Muscle layer of duodenum (tissue), 2 donors: ENCODE data around the gene PIGH.
"Not testable (repeated sequence)": the region's sequence is repeated elsewhere in the genome, so short reads cannot be mapped to it uniquely, and the experiment has no call there.

ENCODE experiments used
- H3K27ac ChIP-seq: one replicate; pipeline ENCODE4 v1.7.0; 2013; ENCODE audit warnings: mild to moderate bottlenecking, low read length
- H3K27me3 ChIP-seq: one replicate; pipeline ENCODE4 v1.7.0; 2013; ENCODE audit warnings: low read depth, mild to moderate bottlenecking, control low read depth, low read length
- H3K36me3 ChIP-seq, 2 donors: one replicate each; pipeline ENCODE4 v1.7.0; 2013; ENCODE audit warnings: low read length in 2 of 2, control low read depth in 1 of 2, mild to moderate bottlenecking in 1 of 2; ENCODE audit not compliant: insufficient read depth in 2 of 2, control insufficient read depth in 1 of 2
- H3K4me1 ChIP-seq, 2 donors: one replicate each; pipeline ENCODE4 v1.7.0; 2013; ENCODE audit warnings: low read length in 2 of 2, mild to moderate bottlenecking in 2 of 2, control low read depth in 1 of 2, moderate library complexity in 1 of 2; ENCODE audit not compliant: insufficient read depth in 2 of 2, control insufficient read depth in 1 of 2
- H3K4me3 ChIP-seq, 2 donors: one replicate each; pipeline ENCODE4 v1.7.0; 2013; ENCODE audit warnings: low read length in 2 of 2, low read depth in 1 of 2, mild to moderate bottlenecking in 1 of 2
- H3K9me3 ChIP-seq, 2 donors: one replicate each; pipeline ENCODE4 v1.7.0; 2013; ENCODE audit warnings: low read length in 2 of 2, control low read depth in 1 of 2, mild to moderate bottlenecking in 1 of 2; ENCODE audit not compliant: control insufficient read depth in 1 of 2
- donor health status: healthy.

The PIGH gene

DNA sequence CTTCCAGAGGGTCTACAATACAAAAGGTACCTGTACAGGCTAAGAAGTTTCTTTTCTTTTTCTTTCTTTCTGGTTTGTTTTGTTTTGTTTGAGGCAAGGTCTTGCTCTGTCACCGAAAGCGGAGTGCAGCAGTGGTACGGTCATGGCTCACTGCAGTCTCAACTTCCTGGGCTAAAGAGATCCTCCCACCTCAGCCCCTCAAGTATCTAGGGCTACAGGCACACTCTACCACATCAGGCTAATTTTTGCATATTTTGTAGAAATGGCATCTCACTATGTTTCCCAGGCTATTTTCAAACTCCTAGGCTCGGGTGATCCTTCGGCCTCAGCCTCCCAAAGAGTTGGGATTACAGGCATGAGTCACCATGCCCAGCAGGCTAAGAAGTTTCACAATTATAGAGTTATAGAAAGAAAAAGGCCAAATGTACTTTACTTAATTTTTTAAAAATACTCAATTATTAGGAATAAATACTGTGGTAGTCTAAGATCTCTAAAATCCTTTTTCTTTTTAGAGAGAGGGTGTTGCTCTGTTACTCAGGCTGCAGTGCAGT lies 3.0 kb upstream of the PIGH start:
- peaks cover 0 to 10% of the 10 kb centered on the region in 2 donors for H3K4me1 ChIP-seq
- H3K4me3 ChIP-seq = no peak overlapping the region
- no peaks in the 10 kb centered on the region for H3K27me3 ChIP-seq
- no peaks in the 10 kb centered on the region for H3K36me3 ChIP-seq
- H3K9me3 ChIP-seq = no peaks in the 10 kb centered on the region
- H3K27ac ChIP-seq = no peak overlapping the region

DNA sequence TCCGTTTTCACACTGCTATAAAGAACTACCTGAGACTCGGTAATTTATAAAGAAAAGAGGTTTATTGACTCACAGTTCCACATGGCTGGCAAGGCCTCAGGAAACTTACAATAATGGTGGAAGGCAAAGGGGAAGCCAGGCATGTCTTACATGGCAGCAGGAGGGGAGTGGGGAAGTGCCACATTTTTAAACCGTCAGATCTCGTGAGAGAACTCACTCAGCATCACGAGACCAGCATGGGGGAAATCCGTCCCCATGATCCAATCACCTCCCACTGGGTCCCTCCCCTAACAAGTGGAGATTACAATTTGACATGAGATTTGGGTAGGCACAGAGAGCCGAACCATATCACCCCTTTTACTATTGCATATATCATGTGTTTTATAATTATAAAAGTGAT lies 2.0 kb upstream of the PIGH start:
- no peaks in the 10 kb centered on the region for H3K9me3 ChIP-seq
- no peaks in the 10 kb centered on the region for H3K36me3 ChIP-seq
- peaks cover 0 to 11% of the 10 kb centered on the region in 2 donors for H3K4me1 ChIP-seq
- H3K27me3 ChIP-seq = no peaks in the 10 kb centered on the region
- H3K27ac ChIP-seq = no peak overlapping the region
- no peak overlapping the region for H3K4me3 ChIP-seq

DNA sequence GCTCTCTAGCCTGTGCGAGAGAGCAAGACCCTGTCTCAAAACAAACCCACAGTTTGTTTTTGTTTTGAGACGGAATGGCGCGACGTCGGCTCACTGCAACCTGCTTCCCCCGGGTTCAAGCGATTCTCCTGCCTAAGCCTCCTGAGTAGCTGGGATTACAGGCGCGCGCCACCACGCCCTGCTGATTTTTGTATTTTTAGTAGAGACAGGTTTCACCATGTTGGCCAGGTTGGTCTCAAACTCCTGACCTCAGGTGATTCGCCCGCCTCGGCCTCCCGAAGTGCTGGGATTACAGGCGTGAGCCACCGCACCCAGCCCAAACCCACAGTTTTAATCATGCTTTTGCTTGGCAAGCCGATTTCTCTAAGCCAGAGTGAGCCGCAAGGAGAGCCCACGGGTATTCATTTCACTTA lies 500 bp upstream of the PIGH start:
- H3K27ac ChIP-seq, H3K9me3 ChIP-seq, H3K27me3 ChIP-seq, H3K36me3 ChIP-seq: not testable (repeated sequence)
- H3K4me3 ChIP-seq = peak overlapping the region; percentile 91 to 94
- peaks cover 0 to 11% of the 10 kb centered on the region in 2 donors for H3K4me1 ChIP-seq

DNA sequence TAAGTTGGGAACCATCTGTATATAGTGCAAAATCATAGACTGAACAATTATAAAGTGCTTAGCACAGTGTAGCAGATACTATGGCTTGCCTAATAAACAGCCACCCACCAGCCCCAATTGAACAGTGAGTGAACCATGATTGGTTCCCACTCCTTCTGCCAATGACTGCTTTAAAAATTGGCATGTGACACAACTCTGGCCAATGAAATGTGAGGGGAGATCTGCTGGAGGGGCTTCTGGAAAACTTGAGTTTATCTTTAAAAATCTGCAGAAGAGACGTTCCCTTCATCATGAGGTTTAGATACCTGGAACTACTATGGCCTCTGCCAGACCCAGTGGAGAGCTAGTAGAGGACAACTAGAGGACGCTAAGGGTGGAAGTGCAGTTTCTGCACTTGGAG lies 4.7 kb downstream of the PIGH start:
- Histone ChIP-seq H3K4me3 (no peak overlapping the region), H3K27ac (no peak overlapping the region), H3K36me3 (peaks cover 7 to 25% of the 10 kb centered on the region in 2 donors), H3K27me3 (no peaks in the 10 kb centered on the region), H3K4me1 (peaks cover 0 to 11% of the 10 kb centered on the region in 2 donors), H3K9me3 (no peaks in the 10 kb centered on the region)

DNA sequence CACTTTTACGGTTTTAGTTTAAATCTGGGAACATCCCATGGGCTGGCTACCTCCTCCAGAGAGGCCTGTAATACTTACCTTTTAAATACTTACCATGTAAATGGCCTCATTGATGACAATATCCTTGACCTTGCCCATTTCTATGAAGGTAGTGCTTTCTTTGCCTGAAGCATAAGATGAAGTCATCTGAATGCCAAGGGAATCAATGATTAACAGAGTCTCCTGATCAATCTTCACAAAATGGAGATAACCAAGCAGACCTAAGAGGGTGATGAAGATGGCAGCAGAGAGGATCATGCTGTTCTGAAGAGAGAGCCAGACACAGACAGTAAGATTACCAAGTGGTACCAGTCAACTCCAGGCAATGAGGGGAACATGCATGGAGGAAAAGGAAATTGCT lies 6.4 kb downstream of the PIGH start:
- H3K9me3 ChIP-seq, H3K27ac ChIP-seq, H3K27me3 ChIP-seq, H3K4me3 ChIP-seq, H3K4me1 ChIP-seq: not testable (repeated sequence)
- H3K36me3 ChIP-seq = peaks cover 11 to 40% of the 10 kb centered on the region in 2 donors

DNA sequence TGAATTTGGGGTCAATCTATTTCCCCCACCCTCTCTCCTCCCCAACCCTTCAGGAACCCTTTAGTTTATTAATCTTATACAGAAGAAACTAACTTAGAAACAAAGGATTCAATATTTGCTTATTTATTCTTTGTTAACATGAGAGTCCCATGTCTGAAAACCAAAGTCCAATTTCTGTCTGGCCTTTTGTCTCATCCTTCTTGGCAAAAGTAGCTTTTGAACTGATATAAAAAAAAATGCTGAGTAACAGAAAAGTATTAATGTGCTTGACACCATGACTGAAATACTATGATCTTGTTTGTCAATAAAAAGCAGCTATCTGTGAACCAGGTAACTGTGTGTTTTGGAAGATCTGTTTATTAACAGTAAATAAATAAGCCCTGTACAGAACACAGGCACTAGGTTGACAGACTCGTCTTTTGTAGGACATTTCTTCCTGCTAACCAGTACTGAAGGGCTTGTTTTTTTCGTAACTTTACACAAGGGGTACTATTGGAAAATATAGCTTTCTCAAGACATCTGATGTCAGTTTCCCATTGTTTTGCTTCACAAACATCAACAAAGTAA lies 10.8 kb downstream of the PIGH start:
- Histone ChIP-seq H3K36me3 (peaks cover 23 to 59% of the 10 kb centered on the region in 2 donors), H3K27ac (no peak overlapping the region)

DNA sequence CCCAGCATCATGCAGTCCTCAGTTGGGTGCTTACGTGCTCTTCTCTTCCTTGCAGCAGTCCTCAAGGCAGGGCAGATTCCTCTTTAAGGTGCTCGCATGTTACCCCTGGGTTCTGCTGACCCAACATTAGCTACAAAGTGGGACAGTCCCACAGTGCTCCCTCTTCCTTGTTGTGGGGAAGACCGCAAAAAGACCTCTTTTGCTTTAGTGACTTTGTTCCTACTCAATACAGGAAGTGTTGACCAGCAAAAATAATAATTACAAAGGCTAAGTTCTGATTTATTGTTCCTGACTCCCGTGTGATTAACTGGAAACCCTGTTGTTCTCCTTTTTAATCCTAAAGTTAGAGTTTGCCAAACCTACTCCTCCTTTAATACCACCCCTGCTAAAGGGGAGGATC lies 13.7 kb downstream of the PIGH start:
- Histone ChIP-seq H3K9me3 (no peaks in the 10 kb centered on the region), H3K4me3 (no peak overlapping the region), H3K36me3 (peaks cover 22 to 47% of the 10 kb centered on the region in 2 donors), H3K27ac (no peak overlapping the region), H3K4me1 (no peaks in the 10 kb centered on the region), H3K27me3 (no peaks in the 10 kb centered on the region)

More for the DNA sequence above, 10.8 kb downstream of the PIGH start:
- Histone ChIP-seq H3K27me3 (no peaks in the 10 kb centered on the region), H3K9me3 (no peaks in the 10 kb centered on the region), H3K4me3 (no peak overlapping the region), H3K4me1 (no peaks in the 10 kb centered on the region)

DNA sequence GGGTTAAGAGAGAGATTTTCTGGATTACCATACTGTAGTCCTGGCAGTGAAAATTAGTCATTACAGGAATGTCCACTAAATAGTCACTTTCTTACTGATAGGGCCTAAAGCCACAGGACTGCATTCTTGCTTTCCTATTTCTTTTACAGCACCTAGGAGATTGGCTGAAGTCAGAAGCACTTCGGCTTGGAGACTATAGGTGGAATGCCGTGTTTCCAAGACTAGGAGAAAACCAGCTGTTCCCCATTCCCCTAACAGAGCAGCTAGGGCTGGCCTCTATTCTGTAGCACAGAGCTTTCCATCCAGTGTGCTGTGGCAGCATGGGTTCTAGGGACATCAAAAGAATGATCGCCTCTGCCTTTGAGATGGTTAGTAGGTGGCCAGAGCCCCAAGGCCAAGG lies 15.1 kb downstream of the PIGH start:
- H3K27ac ChIP-seq = no peak overlapping the region
- H3K27me3 ChIP-seq = no peaks in the 10 kb centered on the region
- peaks cover 22 to 43% of the 10 kb centered on the region in 2 donors for H3K36me3 ChIP-seq
- H3K4me1 ChIP-seq = no peaks in the 10 kb centered on the region
- H3K4me3 ChIP-seq = no peak overlapping the region
- H3K9me3 ChIP-seq = no peaks in the 10 kb centered on the region

DNA sequence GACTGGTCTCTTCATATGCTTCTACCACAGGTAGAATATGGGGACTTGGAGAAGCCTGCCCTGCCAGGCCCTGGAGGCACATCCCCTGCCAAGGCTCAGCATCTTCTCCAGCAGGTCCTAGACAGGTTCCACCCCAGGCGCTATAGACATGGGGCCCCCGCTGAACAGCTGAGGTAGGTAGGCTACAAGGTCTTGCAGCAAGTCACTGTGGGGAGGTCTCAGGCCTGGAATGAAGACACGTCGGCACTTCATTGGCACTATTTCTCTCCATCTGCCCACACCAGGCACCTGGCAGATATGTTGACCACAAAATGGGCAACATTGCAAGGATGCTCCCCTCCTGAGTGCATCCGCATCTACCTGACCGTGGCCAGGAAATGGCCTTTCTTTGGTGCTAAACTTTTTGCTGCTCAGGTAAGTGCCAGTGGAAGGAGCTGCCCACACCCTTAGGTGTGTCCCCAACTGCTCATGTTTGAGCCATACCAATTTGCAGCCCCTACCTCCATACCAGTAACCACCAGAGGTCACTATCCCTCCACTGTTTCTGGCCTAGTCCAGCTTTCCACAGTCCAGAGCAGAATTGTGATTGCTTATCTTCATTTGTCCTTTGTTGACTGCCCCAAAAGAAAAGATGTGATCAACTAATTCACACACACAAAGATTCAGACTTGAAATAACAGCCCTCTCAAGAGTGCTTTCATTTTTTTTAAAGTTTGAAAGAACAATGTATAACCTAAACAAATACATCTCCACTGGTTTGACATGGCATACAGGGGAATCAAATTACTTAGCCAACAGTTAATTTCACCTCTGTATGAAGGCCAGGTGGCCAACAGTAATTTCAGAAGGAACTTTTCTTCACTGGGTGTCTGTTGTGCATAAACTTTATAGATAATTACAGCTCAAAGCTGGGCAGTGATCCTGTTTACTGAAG lies 16.1 kb downstream of the PIGH start:
- no peak overlapping the region for H3K27ac ChIP-seq

DNA sequence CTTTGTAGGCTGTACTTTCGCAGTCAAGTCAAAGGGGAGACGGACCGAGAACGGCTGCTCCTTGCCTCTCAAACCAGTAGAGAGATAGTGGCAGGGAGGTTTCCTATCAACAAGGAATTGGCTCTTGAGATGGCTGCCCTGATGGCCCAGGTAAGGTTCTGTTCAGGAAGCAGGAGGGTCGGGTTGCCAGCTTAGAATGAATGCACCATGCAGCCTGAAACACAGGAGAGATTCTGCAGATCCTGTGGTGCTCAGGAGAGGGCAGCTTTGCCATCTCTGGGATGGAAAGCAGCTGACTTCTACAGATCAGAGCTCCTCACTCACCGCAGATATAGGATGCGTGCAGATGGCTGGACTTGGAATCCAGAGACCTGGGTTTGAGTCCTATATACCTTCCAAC lies 18.0 kb downstream of the PIGH start:
- H3K27ac ChIP-seq = no peak overlapping the region
- H3K4me3 ChIP-seq = no peak overlapping the region
- peaks cover 20 to 28% of the 10 kb centered on the region in 2 donors for H3K36me3 ChIP-seq
- no peaks in the 10 kb centered on the region for H3K4me1 ChIP-seq
- no peaks in the 10 kb centered on the region for H3K27me3 ChIP-seq
- no peaks in the 10 kb centered on the region for H3K9me3 ChIP-seq

More for the DNA sequence above, 16.1 kb downstream of the PIGH start:
- Histone ChIP-seq H3K4me1 (no peaks in the 10 kb centered on the region), H3K36me3 (peaks cover 21 to 40% of the 10 kb centered on the region in 2 donors), H3K27me3 (no peaks in the 10 kb centered on the region), H3K9me3 (no peaks in the 10 kb centered on the region), H3K4me3 (no peak overlapping the region)

DNA sequence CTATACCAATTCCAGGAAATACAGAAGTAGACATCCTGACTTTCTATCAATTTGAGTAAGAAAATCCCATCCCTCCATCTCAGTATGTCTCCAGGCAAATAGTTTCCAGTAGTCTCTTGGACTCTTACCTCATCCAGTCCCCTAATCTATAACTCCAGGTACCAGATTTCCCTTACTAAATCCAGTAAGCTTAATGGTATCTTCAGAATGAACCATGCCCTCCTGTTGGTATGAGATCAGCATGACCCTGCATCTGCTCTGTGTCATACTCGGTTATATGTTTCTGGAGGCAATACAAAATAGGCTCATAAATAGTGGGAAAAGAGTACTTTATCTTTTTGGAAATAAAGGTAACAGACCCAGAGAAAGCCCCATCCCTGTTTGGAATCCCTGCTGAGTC lies 18.4 kb downstream of the PIGH start:
- Histone ChIP-seq H3K4me3 (no peak overlapping the region), H3K4me1 (no peaks in the 10 kb centered on the region), H3K27me3 (no peaks in the 10 kb centered on the region), H3K27ac (no peak overlapping the region), H3K36me3 (peaks cover 20 to 24% of the 10 kb centered on the region in 2 donors), H3K9me3 (no peaks in the 10 kb centered on the region)
